NCI-H1105 (cell line): ENCODE results near the gene PPOX.
A peak's percentile ranks its signal among the peaks of the same experiment; 100 is the strongest.

Source experiments
- DNase-seq: peaks from one replicate; lab custom pipeline; 2025; lab: John Stamatoyannopoulos, UW

The PPOX gene

DNA sequence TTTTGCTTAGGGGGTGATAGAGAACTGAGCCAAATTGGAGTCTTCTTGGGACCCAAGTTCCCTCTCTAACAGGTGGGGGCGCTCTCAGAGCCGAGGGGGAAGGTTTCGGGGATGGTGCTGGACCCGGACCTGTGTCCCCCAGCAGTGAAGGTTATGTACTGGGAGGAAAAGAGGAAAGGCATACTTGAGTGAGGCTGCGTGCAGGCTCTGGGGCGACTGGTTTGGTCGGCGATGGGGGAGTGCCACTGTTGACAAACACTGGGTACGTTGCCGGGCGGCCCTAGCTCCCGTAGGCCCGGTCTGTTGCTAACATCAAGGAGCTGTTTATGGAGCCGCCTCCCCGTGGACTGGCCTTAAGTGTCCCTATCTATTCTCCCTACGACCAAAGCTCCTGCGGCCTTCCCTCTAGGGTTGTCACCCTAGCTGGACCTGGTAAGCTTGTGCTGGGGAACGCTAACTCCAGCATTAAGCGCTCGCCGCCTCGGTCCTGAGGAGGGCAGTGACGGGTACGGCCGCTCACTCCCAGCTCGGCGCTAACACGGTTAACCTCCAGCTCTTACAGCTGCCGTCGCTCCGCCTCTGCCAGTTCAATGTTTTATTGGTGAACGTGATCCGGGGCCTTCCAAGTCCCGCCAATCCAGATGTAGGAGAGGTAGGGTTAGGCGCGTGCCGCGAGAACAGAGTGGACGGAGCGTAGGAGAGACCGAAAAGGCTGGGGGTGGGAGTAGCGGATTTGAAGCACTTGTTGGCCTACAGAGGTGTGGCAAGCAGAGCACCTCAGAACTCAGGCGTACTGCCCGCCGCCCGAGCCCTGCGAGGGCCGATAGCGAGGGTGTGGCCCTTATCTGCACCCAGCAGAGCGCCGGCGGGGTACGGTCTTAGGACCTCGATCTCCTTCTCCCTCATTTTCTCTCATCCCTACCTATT lies at the start of gene PPOX:
Gene PPOX, plus strand, starts transcription at position 685 of the 927 bp plus-strand sequence. CDS start 422 bp downstream, outside the sequence.
- DNase-seq = peak; percentile 97

GRCh38 chr1:161117759-161118581 lies 48.3 kb upstream of the PPOX start, which contains the start of the genes NIT1 and PFDN2:
TSS of gene NIT1 (plus strand) at chr1:161118105. CDS start at chr1:161118177, 72 bp downstream.
TSS of gene PFDN2 (minus strand) at chr1:161118037. CDS start at chr1:161118026, 11 bp downstream.
- peak; percentile 71 for DNase-seq

GRCh38 chr1:161119092-161119903 lies 46.9 kb upstream of the PPOX start:
- DNase-seq = no peak

GRCh38 chr1:161121042-161121650 lies 45.1 kb upstream of the PPOX start:
- no peak for DNase-seq

DNA sequence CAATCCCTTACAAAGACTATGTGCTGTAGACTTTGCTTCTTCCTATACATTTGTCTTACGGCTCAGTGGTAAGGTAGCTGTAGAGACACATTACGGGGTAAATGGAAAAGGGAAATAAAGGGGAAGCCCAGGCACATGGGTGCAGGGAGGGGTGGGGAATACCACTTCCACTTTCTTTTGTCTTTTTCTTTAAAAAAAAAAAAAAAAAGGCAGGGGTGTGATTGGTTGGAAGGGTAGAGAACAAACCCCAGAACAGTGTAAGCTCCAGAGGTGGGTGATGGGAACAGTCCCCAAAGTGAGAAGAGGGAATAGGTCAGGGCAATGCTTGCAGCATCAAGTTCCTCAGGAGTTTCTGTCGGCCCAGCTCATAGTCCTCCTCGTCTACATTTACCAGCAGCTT lies 44.4 kb upstream of the PPOX start:
- DNase-seq = no peak

DNA sequence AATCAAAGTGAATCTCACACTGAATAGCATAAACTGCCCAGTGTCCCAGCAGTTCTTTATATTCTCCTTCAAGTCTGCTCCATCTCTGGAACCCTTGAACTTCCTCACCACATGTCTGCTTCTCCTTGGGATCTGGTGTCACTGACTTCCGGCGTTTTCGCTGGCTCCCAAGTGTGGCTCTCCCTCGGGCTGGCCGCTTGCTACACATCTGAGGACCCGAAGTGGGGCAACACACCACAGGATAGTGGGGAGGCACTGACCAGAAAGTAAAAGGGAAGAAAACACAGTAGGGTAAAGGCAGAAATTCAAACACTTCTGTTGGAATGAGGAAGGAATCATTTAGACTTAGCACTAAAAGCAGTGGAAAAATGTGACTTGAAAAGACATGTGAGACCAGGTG lies 43.3 kb upstream of the PPOX start:
- no peak for DNase-seq

GRCh38 chr1:161127649-161128048 lies 38.6 kb upstream of the PPOX start:
- DNase-seq = no peak

- no peak for DNase-seq
Measured at GRCh38 chr1:161128591-161129420, 37.4 kb upstream of the PPOX start.

DNA sequence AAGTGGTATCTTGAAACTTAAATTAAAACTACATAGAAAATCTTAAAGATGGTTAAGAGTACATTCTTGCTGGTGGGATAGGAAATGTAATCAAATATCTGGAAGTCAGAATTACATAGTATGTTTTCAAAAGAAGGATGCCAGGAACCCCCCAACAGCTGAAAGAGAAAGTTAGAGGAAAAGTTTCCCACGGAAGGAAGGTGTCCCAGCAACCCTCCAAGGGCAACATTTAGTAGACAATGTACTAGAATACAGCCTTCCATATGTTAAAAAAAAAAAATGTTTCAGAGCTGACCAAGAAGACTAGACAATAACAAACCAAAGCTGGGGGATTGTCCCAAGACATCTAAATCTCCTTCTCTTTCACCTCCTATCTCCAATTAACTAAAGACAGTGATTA lies 36.0 kb upstream of the PPOX start:
- no peak for DNase-seq

DNA sequence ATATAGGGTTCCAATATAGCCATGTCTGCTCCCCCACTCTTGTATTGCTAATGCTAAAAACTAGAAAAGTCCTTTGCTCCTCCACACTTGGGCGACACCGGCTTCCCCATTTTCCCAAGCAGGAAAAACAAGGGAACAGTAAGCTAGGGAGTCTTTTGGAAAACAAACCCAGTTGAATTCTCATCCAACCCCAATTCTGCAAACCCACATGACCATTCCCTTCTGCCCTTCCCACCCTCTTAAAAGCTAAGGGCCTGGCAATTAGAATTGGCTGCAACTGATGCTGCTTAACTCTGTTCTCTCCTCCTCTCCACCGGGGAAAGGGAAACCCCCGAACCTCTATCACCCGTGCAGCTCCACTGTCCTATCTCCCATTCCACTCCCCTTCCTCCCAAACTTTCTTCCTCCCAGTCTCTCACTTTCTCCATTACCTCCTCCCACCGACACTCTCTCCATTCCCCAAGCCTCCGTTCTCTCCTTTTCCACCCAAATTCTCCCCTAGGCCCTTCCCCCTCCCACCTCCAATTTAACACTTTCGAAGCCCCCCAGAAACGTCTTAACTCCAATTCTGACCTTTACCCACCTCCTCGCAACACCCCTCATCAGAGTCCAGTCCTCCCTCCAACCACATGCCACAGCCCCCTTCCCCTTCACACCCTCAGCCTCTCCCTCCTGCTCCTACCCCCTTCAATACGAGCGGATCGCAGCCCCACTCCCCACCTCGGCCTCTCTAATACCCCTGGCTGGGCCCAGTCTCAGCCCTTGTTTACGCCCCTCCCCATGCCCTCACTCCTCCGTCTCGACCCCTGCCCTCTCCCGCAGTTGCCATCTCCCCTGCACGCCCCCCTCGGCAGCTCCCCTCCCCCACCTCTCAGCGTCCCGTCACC lies 34.5 kb upstream of the PPOX start:
- DNase-seq = no peak

GRCh38 chr1:161132410-161133219 lies 33.6 kb upstream of the PPOX start, which contains the start of gene DEDD:
TSS of gene DEDD (minus strand) at chr1:161132667. CDS start at chr1:161124462, 8,205 bp downstream.
- peak; percentile 96 for DNase-seq

DNA sequence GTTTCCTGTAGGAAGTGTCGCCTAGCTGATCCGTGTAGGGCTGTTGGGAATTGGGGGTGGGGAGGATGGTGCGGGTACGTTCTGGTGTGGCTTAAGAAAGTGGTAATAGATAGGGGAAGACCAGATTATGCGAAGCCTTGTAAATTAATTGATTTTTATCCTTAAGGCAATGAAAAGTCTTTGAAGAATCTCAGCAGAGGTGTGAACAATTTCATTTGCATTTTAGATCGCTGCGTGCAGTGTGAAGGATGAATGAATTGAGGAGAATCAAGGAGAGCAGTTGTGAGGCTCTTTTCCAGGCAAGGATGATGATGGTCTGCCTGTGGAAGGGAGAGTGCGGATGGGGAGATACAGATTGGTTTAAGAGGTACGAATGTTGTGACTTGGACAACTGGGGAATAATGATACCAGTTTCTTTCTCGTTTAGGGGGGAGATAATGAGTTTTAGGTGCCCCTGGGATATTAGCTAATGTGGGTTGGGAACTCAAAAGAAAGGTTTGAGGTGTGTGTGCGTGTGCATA lies 32.9 kb upstream of the PPOX start:
- DNase-seq = no peak

GRCh38 chr1:161137881-161138280 lies 28.3 kb upstream of the PPOX start:
- DNase-seq = no peak

GRCh38 chr1:161138431-161138830 lies 27.8 kb upstream of the PPOX start:
- DNase-seq = no peak

DNA sequence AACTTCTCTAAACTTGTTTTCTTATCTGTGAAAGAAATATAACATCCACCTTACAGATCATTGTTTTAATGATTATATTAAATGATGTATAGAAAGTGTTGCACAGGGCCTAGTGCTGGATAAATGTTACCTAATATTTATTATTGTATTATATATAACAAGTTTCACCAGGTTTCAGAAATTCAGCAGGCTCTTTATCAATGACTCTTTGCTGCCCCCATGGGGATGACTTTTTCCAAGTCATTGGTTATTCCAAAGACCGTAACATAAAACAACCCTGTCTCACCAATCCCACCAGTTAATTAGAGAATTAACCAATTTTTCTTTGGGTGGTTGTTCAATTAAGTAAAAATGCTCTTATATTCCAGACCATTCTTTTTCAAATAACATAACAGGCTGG lies 26.5 kb upstream of the PPOX start:
- DNase-seq = peak; percentile 32

GRCh38 chr1:161140755-161141400 lies 25.3 kb upstream of the PPOX start:
- no peak for DNase-seq

DNA sequence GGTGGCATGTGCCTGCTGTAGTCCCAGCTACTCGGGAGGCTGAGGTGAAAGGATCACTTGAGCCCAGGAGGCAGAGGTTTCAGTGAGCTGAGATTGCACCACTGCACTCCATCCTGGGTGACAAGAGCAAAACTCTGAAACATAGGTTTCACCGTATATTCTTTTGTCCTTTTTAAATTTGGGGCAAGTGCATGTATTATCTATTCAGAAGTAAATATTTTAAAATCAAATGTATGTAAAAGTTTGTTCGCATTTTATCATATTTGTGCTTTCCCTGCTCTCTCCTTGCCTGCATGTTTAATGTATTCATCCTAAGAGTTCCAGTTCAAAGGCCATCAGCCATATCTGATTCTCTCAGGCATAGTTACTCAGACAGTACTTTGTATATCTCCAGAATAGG lies 20.4 kb upstream of the PPOX start:
- no peak for DNase-seq

GRCh38 chr1:161153176-161153575 lies 13.1 kb upstream of the PPOX start:
- no peak for DNase-seq
